ENCODE measurements around the gene GNG12. TPM values are rescaled to one million over a fixed set of nuclear protein-coding genes. Genes with fewer than 3 reads are reported as not detected.

Gene GNG12
- total RNA-seq, 1 experiment from 2014 or later: 23.7 TPM

GRCh38 chr1:67811781-67812180 lies 21.5 kb downstream of the GNG12 start:
- DNase-seq (ENCODE audit: low spot score): no peak
- ChIA-PET POLR2A (interaction anchor here (0.6 kb wide), 1 partner anchor 46 kb away, joined by 4 read pairs; no protein-coding TSS in a partner anchor), CTCF (interaction anchor here (0.9 to 2.2 kb wide), 2 partner anchors 45 to 51 kb away, joined by 4 read pairs; no protein-coding TSS in a partner anchor)
- Mint-ChIP-seq H3K27ac (no peak overlapping the region), H3K27me3 (ENCODE audit: low read depth) (no peaks in the 10 kb centered on the region; the same call in 1 of the 2 replicates), H3K4me3 (no peak overlapping the region), H3K9me3 (peaks cover 2% of the 10 kb centered on the region), H3K36me3 (peaks cover 2% of the 10 kb centered on the region), H3K4me1 (peaks cover 20% of the 10 kb centered on the region)
- TF ChIP-seq ZNF317 (CRISPR knock-in tag; IDR thresholded peaks at IDR 0.05; ENCODE audit: borderline replicate concordance, low read depth): no peak
- TF ChIP-seq ZNF671 (CRISPR knock-in tag; IDR thresholded peaks at IDR 0.05): no peak
- TF ChIP-seq TP53 (CRISPR knock-in tag; IDR thresholded peaks at IDR 0.05): no peak
- TF ChIP-seq CTCF (IDR thresholded peaks at IDR 0.05): no peak
- no peak for TF ChIP-seq ZBTB21 (CRISPR knock-in tag; IDR thresholded peaks at IDR 0.05; ENCODE audit: borderline replicate concordance)
- no peak for TF ChIP-seq USF2 (CRISPR knock-in tag; IDR thresholded peaks at IDR 0.05)
- TF ChIP-seq CREB1 (CRISPR knock-in tag; IDR thresholded peaks at IDR 0.05): no peak
- TF ChIP-seq ZBTB43 (CRISPR knock-in tag; IDR thresholded peaks at IDR 0.05): no peak
- no peak for TF ChIP-seq TCF7 (CRISPR knock-in tag; IDR thresholded peaks at IDR 0.05; ENCODE audit: low read depth)
- TF ChIP-seq ZNF281 (CRISPR knock-in tag; IDR thresholded peaks at IDR 0.05): no peak
- TF ChIP-seq E2F1 (CRISPR knock-in tag; IDR thresholded peaks at IDR 0.05): no peak
- no peak for TF ChIP-seq MLX (CRISPR knock-in tag; IDR thresholded peaks at IDR 0.05)
- no peak for TF ChIP-seq AFF4 (CRISPR knock-in tag; IDR thresholded peaks at IDR 0.05; ENCODE audit: borderline replicate concordance)
- no peak for TF ChIP-seq FOXP4 (CRISPR knock-in tag; IDR thresholded peaks at IDR 0.05)
- TF ChIP-seq ATF6 (CRISPR knock-in tag; IDR thresholded peaks at IDR 0.05): no peak
- TF ChIP-seq PRDM15 (CRISPR knock-in tag; IDR thresholded peaks at IDR 0.05): no peak
- ATAC-seq: no peak
